Stomach smooth muscle (tissue), 2 donors: ENCODE measurements around the gene GIT1.

Source experiments
- H3K27ac ChIP-seq: one replicate; pipeline ENCODE4 v1.7.0; 2013; ENCODE audit warnings: mild to moderate bottlenecking, low read length, inconsistent platforms
- H3K27me3 ChIP-seq, 2 donors: one replicate each; pipeline ENCODE4 v1.7.0; 2013; ENCODE audit warnings: low read length in 2 of 2; ENCODE audit not compliant: insufficient read depth in 2 of 2, control insufficient read depth in 1 of 2
- H3K36me3 ChIP-seq, 2 donors: one replicate each; pipeline ENCODE4 v1.7.0; 2013; ENCODE audit warnings: low read length in 2 of 2; ENCODE audit not compliant: control insufficient read depth in 2 of 2, insufficient read depth in 2 of 2
- H3K4me1 ChIP-seq: one replicate; pipeline ENCODE4 v1.7.0; 2013; ENCODE audit warnings: low read length; ENCODE audit not compliant: control insufficient read depth, insufficient read depth
- H3K4me3 ChIP-seq, 2 donors: one replicate each; pipeline ENCODE4 v1.7.0; 2013; ENCODE audit warnings: low read length in 2 of 2
- H3K9ac ChIP-seq, 2 donors: one replicate each; pipeline ENCODE4 v1.7.0; 2013; ENCODE audit warnings: low read length in 2 of 2, mild to moderate bottlenecking in 1 of 2
- H3K9me3 ChIP-seq, 2 donors: one replicate each; pipeline ENCODE4 v1.7.0; 2013; ENCODE audit warnings: low read length in 2 of 2; ENCODE audit not compliant: control insufficient read depth in 2 of 2
- donor health status: healthy.
- donor health status: Pancreatic carcinoma.

The GIT1 gene

DNA sequence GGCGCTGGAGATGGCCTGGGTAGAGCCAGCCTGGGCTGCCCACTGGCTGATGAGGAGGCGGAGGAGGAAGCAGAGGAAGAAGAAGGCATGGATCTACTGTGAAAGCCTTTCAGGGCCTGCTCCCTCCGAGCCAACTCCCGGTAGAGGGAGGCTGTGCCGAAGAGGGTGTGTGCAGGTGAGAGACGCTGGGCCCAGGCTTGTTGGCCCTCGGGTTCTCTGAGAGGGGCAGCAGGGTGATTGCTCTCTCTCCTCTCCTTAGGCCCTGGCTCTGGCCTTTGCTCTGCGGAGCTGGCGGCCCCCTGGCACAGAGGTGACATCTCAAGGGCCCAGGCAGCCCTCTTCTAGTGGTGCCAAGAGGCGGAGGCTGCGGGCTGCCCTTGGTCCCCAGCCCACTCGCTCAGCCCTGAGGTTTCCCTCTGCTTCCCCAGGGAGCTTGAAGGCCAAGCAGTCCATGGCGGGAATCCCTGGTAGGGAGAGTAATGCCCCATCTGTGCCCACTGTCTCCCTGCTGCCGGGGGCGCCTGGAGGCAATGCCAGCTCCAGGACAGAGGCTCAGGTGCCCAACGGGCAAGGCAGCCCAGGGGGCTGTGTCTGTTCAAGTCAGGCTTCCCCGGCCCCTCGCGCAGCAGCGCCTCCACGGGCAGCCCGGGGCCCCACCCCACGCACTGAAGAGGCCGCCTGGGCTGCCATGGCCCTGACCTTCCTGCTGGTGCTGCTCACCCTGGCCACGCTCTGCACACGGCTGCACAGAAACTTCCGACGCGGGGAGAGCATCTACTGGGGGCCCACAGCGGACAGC, 17.4 kb downstream of the GIT1 start:
- no peaks in the 10 kb centered on the region for H3K9me3 ChIP-seq
- no peaks in the 10 kb centered on the region for H3K27me3 ChIP-seq
- no peak overlapping the region for H3K27ac ChIP-seq
- H3K9ac ChIP-seq, result no peak overlapping the region
- peaks cover 37% of the 10 kb centered on the region for H3K4me1 ChIP-seq
- peaks cover 5 to 27% of the 10 kb centered on the region in 2 donors for H3K36me3 ChIP-seq
- H3K4me3 ChIP-seq, result peak overlapping the region in 1 of 2 donors; percentile 55

DNA sequence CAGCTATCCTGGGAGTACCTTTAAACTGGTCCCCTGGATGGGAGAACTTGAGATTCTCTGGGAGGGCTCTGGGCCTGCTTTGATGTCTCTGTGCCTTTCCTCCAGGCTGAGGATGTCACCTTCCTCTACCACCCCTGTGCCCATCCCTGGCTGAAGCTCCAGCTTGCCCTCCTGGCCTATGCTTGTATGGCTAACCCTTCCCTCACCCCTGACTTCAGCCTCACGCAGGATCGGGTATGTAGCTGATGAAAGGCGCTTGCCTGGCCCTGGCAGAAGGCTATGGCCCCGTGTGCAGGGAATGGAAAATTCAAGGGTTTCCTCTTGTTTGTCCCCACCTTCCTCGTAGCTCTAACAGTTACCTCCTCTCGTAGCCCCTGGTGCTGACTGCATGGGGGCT, 18.0 kb downstream of the GIT1 start:
- Histone ChIP-seq H3K4me1 (peaks cover 37% of the 10 kb centered on the region), H3K36me3 (peaks cover 3 to 23% of the 10 kb centered on the region in 2 donors), H3K9me3 (no peaks in the 10 kb centered on the region), H3K27me3 (no peaks in the 10 kb centered on the region), H3K4me3 (no peak overlapping the region), H3K9ac (peak overlapping the region in 1 of 2 donors; percentile 29), H3K27ac (no peak overlapping the region)

DNA sequence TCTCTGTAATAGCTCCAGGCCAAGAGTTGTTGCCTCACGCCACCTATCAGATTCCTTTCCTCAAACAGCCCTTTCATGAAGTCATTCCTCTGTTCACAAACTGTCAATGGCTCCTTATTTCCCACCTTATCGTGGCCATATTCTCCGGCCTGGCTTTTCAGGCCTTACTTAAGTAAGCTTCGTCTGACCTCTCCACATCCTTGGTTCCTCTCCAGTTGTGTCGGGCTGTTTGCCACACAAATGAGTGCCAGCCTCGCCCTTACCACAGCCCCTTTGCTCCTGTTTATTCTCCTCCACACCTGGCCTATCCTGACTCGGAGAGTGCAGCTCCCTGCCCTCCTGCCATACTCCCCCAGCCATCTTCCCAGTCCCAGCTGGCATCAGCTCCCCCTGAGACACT, 18.9 kb downstream of the GIT1 start:
- no peaks in the 10 kb centered on the region for H3K27me3 ChIP-seq
- peaks cover 0 to 13% of the 10 kb centered on the region in 2 donors for H3K36me3 ChIP-seq
- H3K27ac ChIP-seq, result no peak overlapping the region
- no peak overlapping the region for H3K9ac ChIP-seq
- no peak overlapping the region for H3K4me3 ChIP-seq
- H3K9me3 ChIP-seq, result no peaks in the 10 kb centered on the region
- H3K4me1 ChIP-seq, result peaks cover 41% of the 10 kb centered on the region

DNA sequence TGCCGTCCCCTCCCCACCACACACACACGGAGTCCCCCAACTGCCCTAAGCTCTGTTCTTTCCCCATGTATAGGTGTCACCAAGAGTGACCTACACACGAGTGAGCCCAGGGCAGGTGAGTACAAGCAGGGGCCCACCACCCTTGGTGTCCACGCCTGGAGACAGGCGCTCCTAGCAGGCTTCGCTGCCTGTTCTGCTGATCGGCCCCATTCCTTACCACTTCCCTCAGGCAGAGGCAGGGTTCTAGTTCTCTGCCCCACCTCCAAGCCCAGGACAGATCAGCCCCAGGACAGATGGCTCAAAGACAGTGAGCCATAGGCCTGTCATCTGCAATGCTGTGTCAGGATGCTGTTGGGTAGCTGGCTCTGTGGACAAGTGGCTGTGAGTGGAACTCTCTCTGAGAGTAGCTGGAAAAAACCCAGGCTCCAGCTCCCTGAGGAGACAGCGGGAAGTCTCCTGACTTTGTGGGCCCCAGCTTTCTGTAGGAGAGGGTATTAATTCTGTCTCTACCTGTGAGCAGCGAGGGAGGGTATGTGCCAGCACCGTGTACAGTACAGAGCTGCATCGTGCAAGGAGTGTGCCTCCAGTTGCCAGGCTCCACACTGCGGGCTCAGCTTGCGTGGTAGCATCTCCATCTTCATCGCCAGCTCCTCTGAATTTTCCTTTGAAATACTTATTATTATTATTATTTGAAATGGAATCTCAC, 20.1 kb downstream of the GIT1 start:
- Histone ChIP-seq H3K9ac (peak overlapping the region; percentile 82 to 88), H3K36me3 (peaks cover 0 to 5% of the 10 kb centered on the region in 2 donors), H3K27ac (peak overlapping the region; percentile 76), H3K27me3 (no peaks in the 10 kb centered on the region), H3K4me1 (peaks cover 44% of the 10 kb centered on the region), H3K4me3 (peak overlapping the region; percentile 47 to 87), H3K9me3 (no peaks in the 10 kb centered on the region)

DNA sequence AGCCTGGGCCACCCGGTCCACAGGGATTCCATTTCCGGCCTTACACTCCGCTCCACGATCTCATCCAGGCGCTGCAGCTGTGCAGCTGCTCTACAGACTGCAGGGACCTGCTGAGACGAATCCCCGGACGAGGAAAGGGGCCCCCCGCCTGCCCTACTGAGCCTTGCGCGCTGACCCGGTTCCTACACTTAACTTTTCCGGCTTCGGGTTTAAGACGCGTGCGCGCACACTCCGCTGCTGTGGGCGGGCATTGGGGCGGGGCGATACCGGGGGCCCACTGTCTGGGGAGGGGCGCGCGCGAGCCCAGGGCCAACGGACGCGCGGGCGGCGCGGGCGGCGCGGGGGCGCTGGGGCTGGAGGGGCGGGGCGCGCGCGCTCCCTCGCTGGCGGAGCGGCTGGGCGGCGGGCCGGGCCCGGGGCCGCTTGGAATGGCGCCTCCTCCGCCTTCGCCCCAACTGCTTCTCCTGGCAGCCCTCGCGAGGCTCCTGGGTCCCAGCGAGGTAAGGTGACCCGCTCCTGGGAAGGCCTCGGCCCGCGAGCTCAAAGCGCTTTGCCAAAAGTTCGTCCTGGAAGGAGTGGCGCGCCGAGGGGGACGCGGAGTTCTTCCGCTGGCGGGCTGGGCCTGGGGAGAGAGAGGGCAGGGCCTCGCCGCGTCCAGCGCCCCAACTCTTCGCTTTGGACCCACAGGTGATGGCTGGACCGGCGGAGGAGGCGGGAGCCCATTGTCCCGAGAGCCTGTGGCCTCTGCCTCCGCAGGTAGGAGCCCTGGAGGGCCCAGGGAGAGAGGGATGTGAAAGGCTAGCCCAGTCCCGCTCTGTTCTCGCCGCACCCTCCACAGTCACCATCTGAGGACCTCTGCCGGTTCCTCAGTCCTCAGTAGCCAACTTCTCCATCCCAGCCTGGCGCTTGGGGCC, 20.9 kb downstream of the GIT1 start, which contains the start of gene TP53I13:
TP53I13 (plus strand) TSS at position 371 of the 914 bp plus-strand sequence; CDS start at position 429, 58 bp downstream.
- Histone ChIP-seq H3K27me3 (no peaks in the 10 kb centered on the region), H3K36me3 (peaks cover 0 to 5% of the 10 kb centered on the region in 2 donors), H3K4me3 (peak within 1 kb of the TSS; percentile 57 to 87), H3K27ac (peak within 1 kb of the TSS; percentile 76), H3K4me1 (peaks cover 44% of the 10 kb centered on the region), H3K9ac (peak within 1 kb of the TSS; percentile 82 to 88), H3K9me3 (no peaks in the 10 kb centered on the region)

DNA sequence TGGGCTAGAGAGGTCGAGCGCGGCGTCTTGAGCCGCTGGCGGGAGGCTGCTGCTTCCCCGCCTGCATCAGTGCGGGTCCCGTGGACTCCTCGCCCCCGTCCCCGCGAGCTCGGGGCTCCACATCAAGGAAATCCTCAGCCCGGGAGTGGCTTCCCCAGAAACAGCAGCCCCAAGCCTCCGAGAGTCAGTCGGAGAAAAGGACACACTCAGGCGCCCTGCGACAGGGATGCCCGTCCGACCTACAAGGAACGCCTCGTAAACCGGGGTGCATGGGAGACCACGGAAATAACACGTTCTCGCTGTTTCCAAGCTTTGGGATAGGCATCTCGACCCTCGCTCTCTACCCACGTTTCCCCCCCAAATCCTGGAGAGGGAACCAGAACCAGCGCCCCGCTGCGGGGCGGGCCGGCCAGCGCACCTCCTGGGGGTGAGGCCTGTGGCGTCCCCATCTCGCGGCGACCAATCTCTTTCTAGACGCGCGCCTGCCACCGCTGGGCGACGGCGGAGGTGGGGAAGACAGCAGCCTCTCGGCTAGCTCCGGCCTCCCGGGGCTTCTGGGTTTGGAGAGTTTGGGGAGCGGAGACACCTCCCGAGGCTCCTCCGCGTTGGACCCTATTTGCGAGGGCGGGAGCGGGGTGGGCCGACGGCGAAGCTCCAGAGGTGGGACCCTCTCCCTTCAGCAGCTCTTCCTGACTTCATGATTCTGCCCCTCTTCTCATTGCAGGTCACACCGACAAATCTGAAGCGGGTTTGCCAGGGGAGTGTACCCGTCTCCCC, 21.7 kb downstream of the GIT1 start:
- Histone ChIP-seq H3K27ac (peak overlapping the region; percentile 60), H3K9ac (peak overlapping the region; percentile 51 to 64), H3K36me3 (peaks cover 0 to 3% of the 10 kb centered on the region in 2 donors), H3K4me1 (peaks cover 38% of the 10 kb centered on the region), H3K4me3 (peak overlapping the region; percentile 57 to 87), H3K9me3 (no peaks in the 10 kb centered on the region), H3K27me3 (no peaks in the 10 kb centered on the region)

DNA sequence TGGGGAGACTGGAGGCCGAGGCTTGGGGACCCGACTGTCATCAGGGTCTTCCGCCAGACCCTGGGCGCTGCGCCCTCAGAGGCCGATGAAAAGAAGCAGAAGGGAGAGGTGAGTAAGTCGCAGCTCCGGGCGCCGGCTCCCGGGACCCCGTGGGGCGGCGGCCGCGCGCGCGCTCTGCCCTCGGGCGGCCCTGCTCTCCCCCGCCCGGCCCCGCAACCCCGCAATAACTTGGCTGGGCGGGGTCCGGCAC, 22.2 kb downstream of the GIT1 start:
- H3K36me3 ChIP-seq, result peaks cover 0 to 6% of the 10 kb centered on the region in 2 donors
- H3K4me3 ChIP-seq, result peak overlapping the region; percentile 57 to 87
- peak overlapping the region; percentile 60 for H3K27ac ChIP-seq
- peaks cover 35% of the 10 kb centered on the region for H3K4me1 ChIP-seq
- H3K9ac ChIP-seq, result no peak overlapping the region
- no peaks in the 10 kb centered on the region for H3K27me3 ChIP-seq
- no peaks in the 10 kb centered on the region for H3K9me3 ChIP-seq

DNA sequence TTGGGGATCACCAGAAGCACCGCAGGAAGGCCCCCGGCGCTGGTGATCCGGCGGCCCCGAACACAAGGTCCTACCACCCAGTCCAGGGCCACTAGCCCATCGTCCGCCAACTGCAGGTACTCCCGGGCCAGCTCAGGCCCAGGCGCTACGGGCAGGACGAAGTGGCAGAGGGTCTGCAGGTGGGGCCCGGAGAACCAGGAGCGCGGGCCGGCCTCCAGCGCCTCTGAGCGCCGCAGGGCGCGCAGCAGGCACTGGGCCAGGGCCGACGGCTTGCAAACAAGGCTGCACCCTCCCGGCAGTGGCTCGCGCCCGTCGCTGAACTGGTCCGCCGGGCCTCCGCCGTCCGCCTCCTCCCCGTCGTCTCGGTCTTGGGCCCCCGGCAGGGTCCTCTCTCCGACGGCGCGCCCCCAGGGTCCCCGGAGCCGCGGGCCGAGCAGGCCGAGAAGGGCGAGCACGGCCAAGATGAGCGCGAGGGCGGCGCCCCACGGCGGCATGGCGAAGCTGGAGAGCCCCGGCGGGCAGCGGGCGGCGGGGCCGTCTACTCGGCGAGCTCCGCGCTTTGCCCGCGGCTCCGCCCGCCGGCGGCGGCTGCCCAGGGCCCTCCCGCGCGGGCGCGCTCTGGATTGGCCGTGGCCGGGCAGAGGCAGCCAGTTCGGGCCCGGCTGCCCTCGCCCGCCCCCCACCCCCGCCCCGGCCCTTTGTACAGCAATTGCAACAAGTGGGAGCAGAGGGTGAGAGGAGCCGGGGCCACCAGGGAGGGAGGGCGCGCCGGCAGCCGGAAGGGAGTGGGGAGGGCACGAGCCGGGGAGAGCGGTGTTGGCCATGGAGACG, 22.8 kb downstream of the GIT1 start, which contains the start of gene ABHD15:
ABHD15 (minus strand) TSS at position 565 of the 831 bp plus-strand sequence; CDS start at position 494, 71 bp downstream.
- H3K9ac ChIP-seq, result peak within 1 kb of the TSS; percentile 51 to 64
- H3K4me1 ChIP-seq, result peaks cover 36% of the 10 kb centered on the region
- H3K27me3 ChIP-seq, result no peaks in the 10 kb centered on the region
- no peaks in the 10 kb centered on the region for H3K9me3 ChIP-seq
- H3K36me3 ChIP-seq, result peaks cover 0 to 7% of the 10 kb centered on the region in 2 donors
- H3K27ac ChIP-seq, result peak within 1 kb of the TSS; percentile 60
- H3K4me3 ChIP-seq, result peak within 1 kb of the TSS; percentile 57 to 87

DNA sequence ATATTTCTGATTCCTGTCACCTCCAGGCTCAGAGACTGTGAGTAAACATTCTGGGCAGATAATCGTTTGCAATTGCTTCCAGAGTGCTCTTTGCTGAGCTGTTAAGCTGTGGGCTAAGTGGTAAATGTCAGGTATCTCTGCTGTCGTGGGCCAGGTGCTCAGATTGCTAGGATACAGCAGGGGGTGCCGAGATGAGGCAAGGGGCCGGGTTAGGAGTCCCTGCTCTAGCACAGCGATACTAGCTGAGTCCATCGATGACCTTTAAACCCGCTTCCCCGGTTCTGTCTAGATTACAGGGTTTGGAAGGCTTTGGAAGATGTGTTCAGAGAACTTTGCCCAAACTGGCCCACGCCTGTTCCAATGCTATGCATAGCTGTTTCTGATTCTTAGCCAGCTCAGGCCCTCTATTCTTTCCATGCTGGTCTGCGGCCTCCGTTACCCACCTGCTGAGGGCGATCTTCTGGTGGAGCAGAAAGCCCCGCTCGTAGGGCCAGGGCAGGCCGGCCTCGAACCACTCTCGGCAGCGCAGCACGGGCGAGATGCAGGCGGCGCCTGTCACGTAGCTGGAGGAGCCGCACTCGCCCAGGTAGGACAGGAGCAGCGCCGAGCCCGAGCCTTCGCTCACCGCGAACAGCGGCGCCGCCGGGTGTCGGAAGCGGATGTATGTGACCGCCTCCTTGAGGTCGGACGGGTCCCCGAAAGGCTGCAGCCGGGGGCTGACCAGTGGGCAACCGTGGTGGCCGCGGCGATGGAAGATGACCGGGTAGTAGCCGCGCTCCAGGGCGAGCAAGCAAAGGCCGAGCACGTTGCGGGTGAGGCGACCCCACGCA, 23.6 kb downstream of the GIT1 start:
- Histone ChIP-seq H3K4me1 (peaks cover 36% of the 10 kb centered on the region), H3K27ac (no peak overlapping the region), H3K9ac (peak overlapping the region in 1 of 2 donors; percentile 36), H3K4me3 (peak overlapping the region; percentile 24 to 87), H3K36me3 (peaks cover 0 to 9% of the 10 kb centered on the region in 2 donors), H3K9me3 (no peaks in the 10 kb centered on the region), H3K27me3 (no peaks in the 10 kb centered on the region)
